Endothelial cell of umbilical vein (primary cell): ENCODE data around the gene TMTC4.

Experiments
- EZH2 ChIP-seq: IDR thresholded peaks from 2 replicates; pipeline ENCODE4 v1.6.1; 2012; ENCODE audit warnings: borderline replicate concordance, low read depth, mild to moderate bottlenecking, moderate library complexity, low read length, inconsistent platforms; ENCODE audit not compliant: severe bottlenecking
- GATA2 ChIP-seq: IDR thresholded peaks from 2 replicates; pipeline ENCODE4 v1.7.0; 2011; ENCODE audit warnings: low read depth, mild to moderate bottlenecking, moderate library complexity, mixed read lengths, low read length; ENCODE audit not compliant: insufficient read length, insufficient read depth
- MYC ChIP-seq: IDR thresholded peaks from one replicate; pipeline ENCODE4 v1.6.1; 2011; ENCODE audit warnings: mild to moderate bottlenecking, low read depth, low read length
- POLR2A ChIP-seq: IDR thresholded peaks from 2 replicates; pipeline ENCODE4 v1.6.1; 2012; ENCODE audit warnings: low read depth, mild to moderate bottlenecking, control low read depth, low read length
- POLR2AphosphoS5 ChIP-seq: IDR thresholded peaks from 2 replicates; pipeline ENCODE4 v1.6.1; 2012; ENCODE audit warnings: low read depth, mild to moderate bottlenecking, control low read depth, low read length, moderate library complexity; ENCODE audit not compliant: insufficient read depth
- TF ChIP-seq, protein P1 (sequence below), 2 donors: IDR thresholded peaks; 1 replicate in 1 of 2; 2 replicates in 1 of 2; pipeline ENCODE4 v1.5.1; 2011; ENCODE audit warnings: low read length in 2 of 2, mild to moderate bottlenecking in 2 of 2, moderate library complexity in 2 of 2, control low read depth in 1 of 2, inconsistent platforms in 1 of 2, low read depth in 1 of 2; ENCODE audit not compliant: insufficient read depth in 1 of 2; ENCODE audit errors: extremely low read depth in 1 of 2
- TF ChIP-seq, protein P2 (sequence below): IDR thresholded peaks from 2 replicates; pipeline ENCODE4 v1.6.1; 2011; ENCODE audit not compliant: insufficient read depth, insufficient read length

DNA sequence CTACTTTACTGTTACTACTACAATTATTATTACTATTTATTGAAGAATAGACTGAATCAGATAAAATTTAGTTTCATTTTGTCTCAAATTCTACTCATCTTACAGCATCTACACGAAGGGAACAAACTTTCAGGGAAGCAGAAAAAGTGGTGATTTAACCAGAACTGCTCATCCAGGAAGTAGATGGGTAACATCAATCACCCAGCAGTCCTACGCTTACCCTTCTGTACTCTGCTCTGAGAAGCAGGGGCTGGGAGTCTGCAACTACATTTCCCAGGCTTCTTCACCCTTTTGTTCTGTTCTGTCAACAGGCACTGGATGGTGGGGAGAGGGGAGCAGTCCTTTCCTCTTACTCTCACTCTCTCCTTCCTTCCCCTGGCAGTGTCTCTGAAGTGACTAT lies 54.7 kb downstream of the TMTC4 start:
- no peak for TF ChIP-seq EZH2
- TF ChIP-seq, protein P1, sequence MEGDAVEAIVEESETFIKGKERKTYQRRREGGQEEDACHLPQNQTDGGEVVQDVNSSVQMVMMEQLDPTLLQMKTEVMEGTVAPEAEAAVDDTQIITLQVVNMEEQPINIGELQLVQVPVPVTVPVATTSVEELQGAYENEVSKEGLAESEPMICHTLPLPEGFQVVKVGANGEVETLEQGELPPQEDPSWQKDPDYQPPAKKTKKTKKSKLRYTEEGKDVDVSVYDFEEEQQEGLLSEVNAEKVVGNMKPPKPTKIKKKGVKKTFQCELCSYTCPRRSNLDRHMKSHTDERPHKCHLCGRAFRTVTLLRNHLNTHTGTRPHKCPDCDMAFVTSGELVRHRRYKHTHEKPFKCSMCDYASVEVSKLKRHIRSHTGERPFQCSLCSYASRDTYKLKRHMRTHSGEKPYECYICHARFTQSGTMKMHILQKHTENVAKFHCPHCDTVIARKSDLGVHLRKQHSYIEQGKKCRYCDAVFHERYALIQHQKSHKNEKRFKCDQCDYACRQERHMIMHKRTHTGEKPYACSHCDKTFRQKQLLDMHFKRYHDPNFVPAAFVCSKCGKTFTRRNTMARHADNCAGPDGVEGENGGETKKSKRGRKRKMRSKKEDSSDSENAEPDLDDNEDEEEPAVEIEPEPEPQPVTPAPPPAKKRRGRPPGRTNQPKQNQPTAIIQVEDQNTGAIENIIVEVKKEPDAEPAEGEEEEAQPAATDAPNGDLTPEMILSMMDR (IDR thresholded peaks at IDR 0.05; ENCODE audit: extremely low read depth in 1 of 2, insufficient read depth in 1 of 2, low read depth in 1 of 2, low read length in 2 of 2) = no peak
- no peak for TF ChIP-seq POLR2A
- TF ChIP-seq, protein P2, sequence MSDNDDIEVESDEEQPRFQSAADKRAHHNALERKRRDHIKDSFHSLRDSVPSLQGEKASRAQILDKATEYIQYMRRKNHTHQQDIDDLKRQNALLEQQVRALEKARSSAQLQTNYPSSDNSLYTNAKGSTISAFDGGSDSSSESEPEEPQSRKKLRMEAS = no peak
- no peak for TF ChIP-seq MYC
- TF ChIP-seq POLR2AphosphoS5 = no peak
- no peak for TF ChIP-seq GATA2
